Mesothelial cell of epicardium (in vitro differentiated cells): ENCODE data around the gene PDS5B. TPM values are rescaled to one million over a fixed set of nuclear protein-coding genes. Genes with fewer than 3 reads are reported as not detected.

Source experiments
- DNase-seq, 2 experiments: peaks; one replicate each; pipeline ENCODE4 v3.0.0; 2021; ENCODE audit warnings: low spot score in 2 of 2; ENCODE audit not compliant: unreplicated experiment in 2 of 2
- H3K27ac Mint-ChIP-seq: 2 replicates; pipeline ENCODE4 v1.8.0; 2021; ENCODE audit warnings: mixed read lengths
- H3K27me3 Mint-ChIP-seq: 2 replicates; pipeline ENCODE4 v1.8.0; 2021; ENCODE audit warnings: low read depth, mixed read lengths
- H3K36me3 Mint-ChIP-seq: 2 replicates; pipeline ENCODE4 v1.8.0; 2021; ENCODE audit warnings: mixed read lengths
- H3K4me1 Mint-ChIP-seq: 2 replicates; pipeline ENCODE4 v1.8.0; 2021; ENCODE audit warnings: mixed read lengths
- H3K4me3 Mint-ChIP-seq: 2 replicates; pipeline ENCODE4 v1.8.0; 2021; ENCODE audit warnings: mild to moderate bottlenecking, moderate library complexity, mixed read lengths
- H3K9me3 Mint-ChIP-seq: 2 replicates; pipeline ENCODE4 v1.8.0; 2021; ENCODE audit warnings: mixed read lengths
- CTCF ChIP-seq: fragments of 200-600 bp; sonication (generic); IDR thresholded peaks from one replicate; pipeline ENCODE4 v1.5.0; 2021; ENCODE audit warnings: antibody characterized with exemption; ENCODE audit not compliant: unreplicated experiment
- total RNA-seq: library from RNA; stranded (reverse); gene quantifications from 3 replicates; pipeline ENCODE4 v1.2.1, GENCODE V29; 2021

Gene PDS5B
- 64.9 to 72.6 TPM (median 70.4 TPM) in 3 replicates for total RNA-seq

- no peaks in the 10 kb centered on the region for H3K36me3 Mint-ChIP-seq
- H3K27ac Mint-ChIP-seq: peak within 1 kb of the TSS; percentile 98
- peak; percentile 83 for TF ChIP-seq CTCF
- peak; percentile 95 to 98 for DNase-seq
- H3K9me3 Mint-ChIP-seq: no peaks in the 10 kb centered on the region
- H3K4me1 Mint-ChIP-seq: peaks cover 35% of the 10 kb centered on the region
- H3K27me3 Mint-ChIP-seq: no peaks in the 10 kb centered on the region
- peak within 1 kb of the TSS; percentile 92 for H3K4me3 Mint-ChIP-seq
These were observed at the start of gene PDS5B for GRCh38 chr13:32586080-32586900. Gene PDS5B (plus strand): TSS chr13:32586452. CDS start chr13:32648773, 62,321 bp downstream.

GRCh38 chr13:32537580-32538142 lies 48.6 kb upstream of the PDS5B start:
- Mint-ChIP-seq H3K27ac (peak overlapping the region; percentile 99), H3K36me3 (peaks cover 33% of the 10 kb centered on the region), H3K4me3 (peak overlapping the region; percentile 98), H3K27me3 (no peaks in the 10 kb centered on the region), H3K9me3 (peaks cover 18% of the 10 kb centered on the region), H3K4me1 (peaks cover 27% of the 10 kb centered on the region)
- no peak for TF ChIP-seq CTCF
- DNase-seq: peak; percentile 25 to 46

GRCh38 chr13:32538143-32538620 lies 48.1 kb upstream of the PDS5B start:
- Mint-ChIP-seq H3K36me3 (peaks cover 30% of the 10 kb centered on the region), H3K27ac (peak overlapping the region; percentile 99), H3K4me3 (peak overlapping the region; percentile 98), H3K4me1 (peaks cover 27% of the 10 kb centered on the region), H3K9me3 (peaks cover 20% of the 10 kb centered on the region), H3K27me3 (no peaks in the 10 kb centered on the region)
- TF ChIP-seq CTCF: no peak
- DNase-seq: peak in 1 of 2 experiments; percentile 17

GRCh38 chr13:32538621-32539246 lies 47.5 kb upstream of the PDS5B start, which contains the start of gene N4BP2L2:
Gene N4BP2L2 (minus strand): TSS chr13:32538795. CDS start chr13:32537027, 1,768 bp downstream.
- Mint-ChIP-seq H3K4me3 (peak within 1 kb of the TSS; percentile 98), H3K27ac (peak within 1 kb of the TSS; percentile 99), H3K27me3 (no peaks in the 10 kb centered on the region), H3K36me3 (peaks cover 25% of the 10 kb centered on the region), H3K9me3 (peaks cover 20% of the 10 kb centered on the region), H3K4me1 (peaks cover 27% of the 10 kb centered on the region)
- no peak for TF ChIP-seq CTCF
- DNase-seq: peak; percentile 75 to 87

- Mint-ChIP-seq H3K36me3 (peaks cover 3% of the 10 kb centered on the region), H3K9me3 (peaks cover 12% of the 10 kb centered on the region), H3K27me3 (peaks cover 6% of the 10 kb centered on the region), H3K4me3 (no peak overlapping the region), H3K4me1 (peaks cover 4% of the 10 kb centered on the region), H3K27ac (no peak overlapping the region)
- no peak for DNase-seq
- no peak for TF ChIP-seq CTCF
These were observed 44.0 kb upstream of the PDS5B start for GRCh38 chr13:32542221-32542620.
